ENCODE results near the gene GADD45G.

GADD45G gene

GRCh38 chr9:89592213-89592815 lies 12.5 kb upstream of the GADD45G start:
- intact Hi-C loops (cut with DNase I) = loop anchor here (10.0 kb wide), 1 partner anchor 1282 kb away; no protein-coding TSS in a partner anchor
- DNase-seq = peak in 1 of 10 donors; percentile 29

- intact Hi-C loops (cut with DNase I) = loop anchor here (10.0 kb wide), 1 partner anchor 1282 kb away; no protein-coding TSS in a partner anchor
Measured at GRCh38 chr9:89592963-89593726, 11.7 kb upstream of the GADD45G start.

GRCh38 chr9:89593727-89594427 lies 10.9 kb upstream of the GADD45G start:
- DNase-seq = peak in 1 of 10 donors; percentile 54
- intact Hi-C loops (cut with DNase I) = loop anchor here (10.0 kb wide), 1 partner anchor 1281 kb away; no protein-coding TSS in a partner anchor

More at GRCh38 chr9:89592963-89593726, 11.7 kb upstream of the GADD45G start:
- peak in 1 of 10 donors; percentile 57 for DNase-seq

- intact Hi-C loops (cut with DNase I) = loop anchor here (10.0 kb wide), 1 partner anchor 1280 kb away; no protein-coding TSS in a partner anchor
- peak in 1 of 10 donors; percentile 44 for DNase-seq
Measured at GRCh38 chr9:89594811-89595550, 9.8 kb upstream of the GADD45G start.

GRCh38 chr9:89595646-89596045 lies 9.2 kb upstream of the GADD45G start:
- no peak for DNase-seq
- intact Hi-C loops (cut with DNase I) = loop anchor here (10.0 kb wide), 1 partner anchor 1279 kb away; no protein-coding TSS in a partner anchor

- intact Hi-C loops (cut with DNase I) = loop anchor here (10.0 kb wide), 1 partner anchor 1278 kb away; no protein-coding TSS in a partner anchor
- DNase-seq = peak in 1 of 10 donors; percentile 57
Measured at GRCh38 chr9:89596937-89597555, 7.8 kb upstream of the GADD45G start.

- intact Hi-C loops (cut with DNase I) = loop anchor here (1.0 to 10.0 kb wide), 2 partner anchors 501 to 1277 kb away; no protein-coding TSS in a partner anchor
- peak in 6 of 10 donors; percentile 38 to 79 (median 61) for DNase-seq
Measured at GRCh38 chr9:89597711-89598362, 7.0 kb upstream of the GADD45G start.

- intact Hi-C loops (cut with DNase I) = loop anchor here (1.0 to 10.0 kb wide), 2 partner anchors 501 to 1276 kb away; no protein-coding TSS in a partner anchor
- DNase-seq = no peak
Measured at GRCh38 chr9:89598363-89598713, 6.5 kb upstream of the GADD45G start.

GRCh38 chr9:89598926-89599325 lies 5.9 kb upstream of the GADD45G start:
- DNase-seq = peak in 1 of 10 donors; percentile 27
- intact Hi-C loops (cut with DNase I) = loop anchor here (1.0 to 10.0 kb wide), 2 partner anchors 500 to 1276 kb away; no protein-coding TSS in a partner anchor

GRCh38 chr9:89600831-89601230 lies 4.0 kb upstream of the GADD45G start:
- intact Hi-C loops (cut with DNase I) = loop anchor here (5.0 to 10.0 kb wide), 2 partner anchors 201 to 404 kb away; no protein-coding TSS in a partner anchor
- DNase-seq = peak in 1 of 10 donors; percentile 33

GRCh38 chr9:89601306-89601705 lies 3.5 kb upstream of the GADD45G start:
- DNase-seq = peak in 1 of 10 donors; percentile 62

GRCh38 chr9:89601856-89602562 lies 2.8 kb upstream of the GADD45G start:
- DNase-seq = peak in 1 of 10 donors; percentile 14
- intact Hi-C loops (cut with DNase I) = loop anchor here (5.0 to 10.0 kb wide), 2 partner anchors 200 to 403 kb away; no protein-coding TSS in a partner anchor

More at GRCh38 chr9:89601306-89601705, 3.5 kb upstream of the GADD45G start:
- intact Hi-C loops (cut with DNase I) = loop anchor here (5.0 to 10.0 kb wide), 2 partner anchors 201 to 403 kb away; no protein-coding TSS in a partner anchor

GRCh38 chr9:89602978-89603766 lies 1.6 kb upstream of the GADD45G start:
- DNase-seq = peak; percentile 84 to 99 (median 93)
- intact Hi-C loops (cut with DNase I) = loop anchor here (1.0 to 10.0 kb wide), 3 partner anchors 199 to 496 kb away; no protein-coding TSS in a partner anchor

- intact Hi-C loops (cut with DNase I) = loop anchor here (1.0 to 10.0 kb wide), 3 partner anchors 198 to 495 kb away; no protein-coding TSS in a partner anchor
- DNase-seq = peak; percentile 40 to 92 (median 68)
Measured at GRCh38 chr9:89603767-89604665, 796 bp upstream of the GADD45G start.

- peak; percentile 37 to 94 (median 64) for DNase-seq
- intact Hi-C loops (cut with DNase I) = loop anchor here (2.0 to 10.0 kb wide), 3 partner anchors 55 to 399 kb away; no protein-coding TSS in a partner anchor
Measured at GRCh38 chr9:89605465-89606048, 745 bp downstream of the GADD45G start.
